Endothelial cell (in vitro differentiated cells): ENCODE results near the gene HSF5. TPM values are rescaled to one million over a fixed set of nuclear protein-coding genes. Genes with fewer than 3 reads are reported as not detected.

Experiments
- DNase-seq: peaks from one replicate; pipeline ENCODE4 v3.0.0; 2021; ENCODE audit warnings: low spot score
- H3K27ac Mint-ChIP-seq: one replicate; pipeline ENCODE4 v1.8.0; 2021; ENCODE audit warnings: mixed read lengths, inconsistent platforms; ENCODE audit not compliant: unreplicated experiment
- H3K27me3 Mint-ChIP-seq: one replicate; pipeline ENCODE4 v1.8.0; 2021; ENCODE audit warnings: mild to moderate bottlenecking, moderate library complexity, mixed read lengths, inconsistent platforms; ENCODE audit not compliant: unreplicated experiment
- H3K36me3 Mint-ChIP-seq: one replicate; pipeline ENCODE4 v1.8.0; 2021; ENCODE audit warnings: mild to moderate bottlenecking, low read depth, mixed read lengths, inconsistent platforms; ENCODE audit not compliant: unreplicated experiment
- H3K4me1 Mint-ChIP-seq: one replicate; pipeline ENCODE4 v1.8.0; 2021; ENCODE audit warnings: mild to moderate bottlenecking, mixed read lengths, inconsistent platforms; ENCODE audit not compliant: unreplicated experiment
- H3K4me3 Mint-ChIP-seq: one replicate; pipeline ENCODE4 v1.8.0; 2021; ENCODE audit warnings: mild to moderate bottlenecking, mixed read lengths, inconsistent platforms; ENCODE audit not compliant: unreplicated experiment
- H3K9me3 Mint-ChIP-seq: one replicate; pipeline ENCODE4 v1.8.0; 2021; ENCODE audit warnings: mixed read lengths, inconsistent platforms; ENCODE audit not compliant: unreplicated experiment
- total RNA-seq: library from RNA; stranded (reverse); fragmentation: NEBNext Ultra II Directional; extraction: Animal tissue kit (Norgen Biotek cat#: 25700); gene quantifications from one replicate; pipeline ENCODE4 v1.2.1, GENCODE V29; 2021; ENCODE audit not compliant: unreplicated experiment
- TF ChIP-seq, protein P1 (sequence below): fragments of 200-600 bp; sonication (generic); IDR thresholded peaks from one replicate; pipeline ENCODE4 v1.5.0; 2021; ENCODE audit warnings: antibody characterized with exemption; ENCODE audit not compliant: unreplicated experiment

The HSF5 gene
- total RNA-seq, 1 donor from 2014 or later = 0.10 TPM

DNA sequence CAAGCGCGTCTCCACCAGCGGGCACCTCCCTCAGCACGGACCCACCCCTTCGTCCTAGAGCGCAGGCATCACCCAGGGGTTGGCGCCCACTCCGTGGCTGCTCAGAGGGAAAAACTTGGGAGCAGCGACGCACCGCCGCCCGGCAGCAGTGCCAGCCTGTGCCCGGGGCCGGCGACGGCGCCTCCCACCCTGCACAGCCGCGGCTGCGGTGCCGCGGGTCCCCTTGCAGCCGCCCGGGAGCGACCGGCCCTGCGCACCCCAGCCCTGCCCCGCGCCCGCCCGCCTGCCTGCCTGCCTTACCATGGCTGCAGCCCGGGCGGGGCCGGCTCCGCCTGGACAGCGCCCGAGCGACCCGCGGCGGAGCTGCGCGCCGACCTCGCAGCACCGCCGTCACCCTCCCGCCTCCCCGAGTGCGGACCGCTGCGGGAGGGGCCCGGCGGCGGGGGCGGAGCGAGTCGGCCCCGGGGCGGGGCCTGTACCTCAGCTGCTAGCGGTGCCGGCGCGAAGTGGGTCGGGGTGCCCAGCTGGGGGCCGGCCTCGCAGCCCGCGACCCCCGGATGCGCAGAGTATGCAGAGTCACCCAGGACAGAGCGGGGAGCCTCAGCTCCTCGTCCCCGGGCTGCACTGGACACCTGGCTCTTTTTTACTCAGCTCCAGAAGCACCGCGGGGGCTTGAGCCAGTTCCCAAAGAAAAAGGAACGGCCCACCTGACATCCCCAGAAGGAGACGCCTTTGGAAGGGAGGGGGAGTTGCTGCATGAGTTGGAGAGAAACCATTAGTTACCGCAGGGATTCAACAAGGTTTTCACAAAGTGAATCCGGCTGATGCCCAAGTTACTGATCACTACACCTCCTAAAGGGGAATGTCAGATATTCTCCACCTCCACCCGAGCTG lies 43.7 kb upstream of the HSF5 start:
- Mint-ChIP-seq H3K27ac (no peak overlapping the region), H3K36me3 (peaks cover 4% of the 10 kb centered on the region), H3K4me3 (peak overlapping the region; percentile 56), H3K4me1 (peaks cover 32% of the 10 kb centered on the region), H3K9me3 (no peaks in the 10 kb centered on the region), H3K27me3 (peaks cover 19% of the 10 kb centered on the region)
- DNase-seq = peak; percentile 57
- TF ChIP-seq, protein P1, sequence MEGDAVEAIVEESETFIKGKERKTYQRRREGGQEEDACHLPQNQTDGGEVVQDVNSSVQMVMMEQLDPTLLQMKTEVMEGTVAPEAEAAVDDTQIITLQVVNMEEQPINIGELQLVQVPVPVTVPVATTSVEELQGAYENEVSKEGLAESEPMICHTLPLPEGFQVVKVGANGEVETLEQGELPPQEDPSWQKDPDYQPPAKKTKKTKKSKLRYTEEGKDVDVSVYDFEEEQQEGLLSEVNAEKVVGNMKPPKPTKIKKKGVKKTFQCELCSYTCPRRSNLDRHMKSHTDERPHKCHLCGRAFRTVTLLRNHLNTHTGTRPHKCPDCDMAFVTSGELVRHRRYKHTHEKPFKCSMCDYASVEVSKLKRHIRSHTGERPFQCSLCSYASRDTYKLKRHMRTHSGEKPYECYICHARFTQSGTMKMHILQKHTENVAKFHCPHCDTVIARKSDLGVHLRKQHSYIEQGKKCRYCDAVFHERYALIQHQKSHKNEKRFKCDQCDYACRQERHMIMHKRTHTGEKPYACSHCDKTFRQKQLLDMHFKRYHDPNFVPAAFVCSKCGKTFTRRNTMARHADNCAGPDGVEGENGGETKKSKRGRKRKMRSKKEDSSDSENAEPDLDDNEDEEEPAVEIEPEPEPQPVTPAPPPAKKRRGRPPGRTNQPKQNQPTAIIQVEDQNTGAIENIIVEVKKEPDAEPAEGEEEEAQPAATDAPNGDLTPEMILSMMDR = no peak

- DNase-seq = peak; percentile 9
- H3K27ac Mint-ChIP-seq = no peak overlapping the region
- no peaks in the 10 kb centered on the region for H3K9me3 Mint-ChIP-seq
- TF ChIP-seq, protein P1 = no peak
- peak overlapping the region; percentile 51 for H3K4me3 Mint-ChIP-seq
- H3K27me3 Mint-ChIP-seq = peaks cover 24% of the 10 kb centered on the region
- H3K36me3 Mint-ChIP-seq = peaks cover 4% of the 10 kb centered on the region
- H3K4me1 Mint-ChIP-seq = peaks cover 39% of the 10 kb centered on the region
Observed at GRCh38 chr17:58531122-58531521, 42.9 kb upstream of the HSF5 start.

GRCh38 chr17:58530655-58531054 lies 42.4 kb upstream of the HSF5 start:
- peaks cover 40% of the 10 kb centered on the region for H3K4me1 Mint-ChIP-seq
- H3K27ac Mint-ChIP-seq = no peak overlapping the region
- no peak for DNase-seq
- H3K27me3 Mint-ChIP-seq = peaks cover 23% of the 10 kb centered on the region
- TF ChIP-seq, protein P1 = no peak
- no peaks in the 10 kb centered on the region for H3K9me3 Mint-ChIP-seq
- H3K4me3 Mint-ChIP-seq = no peak overlapping the region
- peaks cover 4% of the 10 kb centered on the region for H3K36me3 Mint-ChIP-seq

GRCh38 chr17:58529275-58529674 lies 41.1 kb upstream of the HSF5 start:
- H3K4me3 Mint-ChIP-seq = no peak overlapping the region
- peaks cover 53% of the 10 kb centered on the region for H3K4me1 Mint-ChIP-seq
- H3K9me3 Mint-ChIP-seq = no peaks in the 10 kb centered on the region
- H3K27me3 Mint-ChIP-seq = peaks cover 23% of the 10 kb centered on the region
- H3K36me3 Mint-ChIP-seq = peaks cover 4% of the 10 kb centered on the region
- DNase-seq = no peak
- H3K27ac Mint-ChIP-seq = no peak overlapping the region
- TF ChIP-seq, protein P1 = no peak

DNA sequence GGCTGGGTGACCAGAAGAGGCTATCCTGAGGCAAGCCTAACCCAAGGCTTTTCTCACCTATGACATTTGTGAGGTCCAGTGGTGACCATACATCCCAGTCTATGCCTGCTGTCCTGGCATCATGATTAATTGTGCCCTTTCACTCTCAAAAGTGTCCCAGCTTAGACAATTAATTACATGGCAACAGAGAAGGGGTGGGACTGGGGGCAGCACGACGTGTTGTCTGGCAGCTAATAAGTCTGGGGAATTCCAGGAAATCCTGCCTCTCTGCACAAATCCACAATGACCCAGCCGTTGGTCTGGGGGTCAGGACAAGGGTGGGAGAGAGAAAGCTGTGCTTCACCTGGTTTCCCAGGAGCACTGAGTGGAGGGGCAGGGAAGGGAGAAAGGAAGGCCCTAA lies 40.2 kb upstream of the HSF5 start:
- H3K27ac Mint-ChIP-seq = no peak overlapping the region
- no peak overlapping the region for H3K4me3 Mint-ChIP-seq
- no peaks in the 10 kb centered on the region for H3K9me3 Mint-ChIP-seq
- peaks cover 53% of the 10 kb centered on the region for H3K4me1 Mint-ChIP-seq
- H3K36me3 Mint-ChIP-seq = peaks cover 4% of the 10 kb centered on the region
- DNase-seq = no peak
- TF ChIP-seq, protein P1 = no peak
- peaks cover 23% of the 10 kb centered on the region for H3K27me3 Mint-ChIP-seq
